Left lung (tissue), 10 donors: Measurements from ENCODE around the gene PSMG1. TPM values are rescaled to one million over a fixed set of nuclear protein-coding genes. Genes with fewer than 3 reads are reported as not detected.

Source experiments
- ATAC-seq: fragments of 200-7000 bp; cut with Tn5 transposase; one replicate; pipeline ENCODE4 v1.9.1; 2020; ENCODE audit warnings: moderate library complexity
- DNase-seq, 4 donors: peaks; one replicate each; pipeline ENCODE4 v3.0.0-alpha.2; 2013 to 2020
- H3K27ac ChIP-seq, 2 donors: fragments of 200-600 bp; sonication (generic) in 1 of 2; one replicate each; pipeline versions ENCODE4 v1.5.0 to v1.8.0; 2020 to 2021
- H3K27me3 ChIP-seq, 2 donors: fragments of 200-600 bp; sonication (generic) in 1 of 2; one replicate each; pipeline versions ENCODE4 v1.5.0 to v1.8.0; 2020 to 2021
- H3K36me3 ChIP-seq, 2 donors: fragments of 200-600 bp; sonication (generic) in 1 of 2; one replicate each; pipeline versions ENCODE4 v1.5.0 to v1.8.0; 2020 to 2021
- H3K4me1 ChIP-seq, 2 donors: fragments of 200-600 bp; one replicate each; pipeline ENCODE4 v1.8.0; 2021
- H3K4me3 ChIP-seq, 2 donors: fragments of 200-600 bp; sonication (generic) in 1 of 2; one replicate each; pipeline versions ENCODE4 v1.5.0 to v1.8.0; 2020 to 2021; ENCODE audit warnings: mild to moderate bottlenecking in 1 of 2
- H3K9me3 ChIP-seq, 2 donors: fragments of 200-600 bp; sonication (generic) in 1 of 2; one replicate each; pipeline versions ENCODE4 v1.5.0 to v1.8.0; 2020 to 2021
- CTCF ChIP-seq, 2 donors: fragments of 200-600 bp; sonication (generic) in 1 of 2; IDR thresholded peaks; one replicate each; pipeline versions ENCODE4 v1.5.0 to v1.8.0; 2021; ENCODE audit warnings: antibody characterized with exemption in 2 of 2
- intact Hi-C, 2 donors: fragments of 100-400 bp; cut with DNase I; formaldehyde crosslinking; loops; one replicate each; pipeline versions ENCODE4 v1.11.2 to v1.14.2; 2022
- polyA plus RNA-seq, 6 donors: library from polyadenylated mRNA; unstranded; fragments of 120-200 nt; gene quantifications; one replicate each; pipeline ENCODE4 v1.2.1, GENCODE V29; 2013; ENCODE audit not compliant: insufficient read length in 6 of 6
- total RNA-seq, 2 donors: library from RNA; stranded (reverse); fragmentation: NEBNext Ultra II Directional; extraction: Animal tissue kit (Norgen Biotek cat#: 25700); gene quantifications; one replicate each; pipeline ENCODE4 v1.2.1, GENCODE V29; 2021
- donor health status: DM: no; HTN: yes; CAD: no.
- donor health status: DM: no; HTN: no; CAD: no.

The PSMG1 gene
- total and polyA plus RNA-seq, 8 donors, result 32.0 to 41.3 (median 35.3) TPM

- Histone ChIP-seq H3K36me3 (peaks cover 0 to 24% of the 10 kb centered on the region in 2 donors), H3K9me3 (no peaks in the 10 kb centered on the region), H3K27ac (no peak overlapping the region), H3K4me3 (no peak overlapping the region), H3K4me1 (peaks cover 0 to 22% of the 10 kb centered on the region in 2 donors), H3K27me3 (no peaks in the 10 kb centered on the region)
- ATAC-seq (no peak), DNase-seq (no peak)
- no peak for TF ChIP-seq CTCF (IDR thresholded peaks at IDR 0.05)
- intact Hi-C loops, result no loop called here
These were observed 1.9 kb downstream of the PSMG1 start for GRCh38 chr21:39181205-39181818.

- Histone ChIP-seq H3K27me3 (no peaks in the 10 kb centered on the region), H3K4me3 (no peak overlapping the region), H3K9me3 (no peaks in the 10 kb centered on the region), H3K4me1 (peaks cover 0 to 22% of the 10 kb centered on the region in 2 donors), H3K27ac (no peak overlapping the region), H3K36me3 (peaks cover 0 to 25% of the 10 kb centered on the region in 2 donors)
- intact Hi-C loops, result no loop called here
- DNase-seq, result no peak
- TF ChIP-seq CTCF (IDR thresholded peaks at IDR 0.05), result no peak
- no peak for ATAC-seq
These were observed 2.7 kb downstream of the PSMG1 start for GRCh38 chr21:39180429-39181019.

GRCh38 chr21:39178421-39178820 is 4.8 kb downstream of the PSMG1 start:
- H3K4me1 ChIP-seq, result peaks cover 0 to 13% of the 10 kb centered on the region in 2 donors
- H3K4me3 ChIP-seq, result no peak overlapping the region
- H3K27me3 ChIP-seq, result no peaks in the 10 kb centered on the region
- H3K9me3 ChIP-seq, result no peaks in the 10 kb centered on the region
- ATAC-seq (no peak), DNase-seq (no peak)
- H3K27ac ChIP-seq, result no peak overlapping the region
- intact Hi-C loops, result no loop called here
- H3K36me3 ChIP-seq, result peaks cover 0 to 43% of the 10 kb centered on the region in 2 donors
- TF ChIP-seq CTCF (IDR thresholded peaks at IDR 0.05), result no peak

GRCh38 chr21:39176271-39176709 is 7.0 kb downstream of the PSMG1 start:
- Histone ChIP-seq H3K4me3 (no peak overlapping the region), H3K27ac (no peak overlapping the region), H3K9me3 (no peaks in the 10 kb centered on the region), H3K36me3 (peaks cover 0 to 56% of the 10 kb centered on the region in 2 donors), H3K4me1 (no peaks in the 10 kb centered on the region), H3K27me3 (no peaks in the 10 kb centered on the region)
- DNase-seq, result no peak
- ATAC-seq, result no peak
- TF ChIP-seq CTCF (IDR thresholded peaks at IDR 0.05), result no peak
- intact Hi-C loops, result no loop called here

GRCh38 chr21:39175665-39176064 is 7.6 kb downstream of the PSMG1 start:
- Histone ChIP-seq H3K4me3 (no peak overlapping the region), H3K36me3 (peaks cover 0 to 59% of the 10 kb centered on the region in 2 donors), H3K9me3 (no peaks in the 10 kb centered on the region), H3K27me3 (no peaks in the 10 kb centered on the region), H3K4me1 (no peaks in the 10 kb centered on the region), H3K27ac (no peak overlapping the region)
- DNase-seq (no peak), ATAC-seq (no peak)
- no peak for TF ChIP-seq CTCF (IDR thresholded peaks at IDR 0.05)
- intact Hi-C loops, result no loop called here
